K562 (cell line): Measurements from ENCODE around the gene EHBP1L1. TPM values are rescaled to one million over a fixed set of nuclear protein-coding genes. Genes with fewer than 3 reads are reported as not detected.

Experiments
- CREBBP ChIP-seq: IDR thresholded peaks from one replicate; pipeline ENCODE4 v1.6.1; 2012; ENCODE audit warnings: low read depth, mild to moderate bottlenecking, control low read depth, inconsistent platforms, low read length
- CTBP1 ChIP-seq: fragments of 450-650 bp; IDR thresholded peaks from 2 replicates; pipeline ENCODE4 v1.6.1; 2016; ENCODE audit warnings: borderline replicate concordance
- E2F4 ChIP-seq: sonication (generic); formaldehyde crosslinking; IDR thresholded peaks from 2 replicates; pipeline ENCODE4 v1.8.0; 2022; ENCODE audit warnings: mild to moderate bottlenecking, low read depth, missing genetic modification reagents
- ELF4 ChIP-seq: fragments of 450-650 bp; formaldehyde crosslinking; IDR thresholded peaks from 2 replicates; pipeline ENCODE4 v1.4.0; 2022; ENCODE audit warnings: missing genetic modification characterization
- EP400 ChIP-seq: fragments of 450-650 bp; IDR thresholded peaks from 2 replicates; pipeline ENCODE4 v1.6.1; 2017; ENCODE audit warnings: antibody characterized with exemption, mild to moderate bottlenecking, moderate library complexity
- ETV6 ChIP-seq, 3 experiments: fragments of 150-350 bp in 1 of 3; sonication (generic) in 1 of 3; formaldehyde crosslinking in 1 of 3; IDR thresholded peaks; 2 replicates each; pipeline versions ENCODE4 v1.6.1 to v1.8.0; 2014 to 2022; ENCODE audit warnings: borderline replicate concordance in 2 of 3, low read depth in 2 of 3, antibody characterized with exemption in 1 of 3, low read length in 1 of 3, mild to moderate bottlenecking in 1 of 3, missing genetic modification reagents in 1 of 3
- HIVEP1 ChIP-seq: fragments of 250-450 bp; sonication (Bioruptor Pico); IDR thresholded peaks from 2 replicates; pipeline ENCODE4 v1.4.0; 2020; ENCODE audit warnings: mild to moderate bottlenecking
- MCM3 ChIP-seq: fragments of 450-650 bp; IDR thresholded peaks from 2 replicates; pipeline ENCODE4 v1.6.1; 2016
- NEUROD1 ChIP-seq: fragments of 150-350 bp; IDR thresholded peaks from 2 replicates; pipeline ENCODE4 v1.6.1; 2014; ENCODE audit warnings: borderline replicate concordance, low read length, low read depth; ENCODE audit not compliant: partially characterized antibody
- NFE2 ChIP-seq: IDR thresholded peaks from 2 replicates; pipeline ENCODE4 v1.6.1; 2014; ENCODE audit warnings: antibody characterized with exemption, low read depth
- PHTF2 ChIP-seq: fragments of 250-450 bp; sonication (Bioruptor Pico); IDR thresholded peaks from 2 replicates; pipeline ENCODE4 v1.5.0; 2021; ENCODE audit warnings: mild to moderate bottlenecking
- POLR2G ChIP-seq: fragments of 200-400 bp; formaldehyde crosslinking; IDR thresholded peaks from 2 replicates; pipeline ENCODE4 v1.6.1; 2017; ENCODE audit warnings: low read depth, mild to moderate bottlenecking, antibody characterized with exemption, low read length, moderate library complexity
- RBFOX2 ChIP-seq: fragments of 200-400 bp; formaldehyde crosslinking; IDR thresholded peaks from 2 replicates; pipeline ENCODE4 v1.6.1; 2017; ENCODE audit warnings: low read depth, mild to moderate bottlenecking, low read length, moderate library complexity
- RBM25 ChIP-seq: fragments of 200-400 bp; formaldehyde crosslinking; IDR thresholded peaks from 2 replicates; pipeline ENCODE4 v1.6.1; 2018; ENCODE audit warnings: low read length, low read depth, moderate library complexity; ENCODE audit not compliant: severe bottlenecking
- SIN3A ChIP-seq, 2 experiments: fragments of 150-350 bp in 1 of 2; IDR thresholded peaks; 2 replicates each; pipeline ENCODE4 v1.6.1; 2011 to 2016; ENCODE audit warnings: borderline replicate concordance in 2 of 2, low read depth in 2 of 2, low read length in 2 of 2, mild to moderate bottlenecking in 2 of 2, moderate library complexity in 2 of 2; ENCODE audit not compliant: control insufficient read depth in 1 of 2
- SMAD1 ChIP-seq: fragments of 150-350 bp; IDR thresholded peaks from 2 replicates; pipeline ENCODE4 v1.6.1; 2014; ENCODE audit warnings: low read length, low read depth; ENCODE audit not compliant: partially characterized antibody
- XRCC3 ChIP-seq: fragments of 450-650 bp; IDR thresholded peaks from 2 replicates; pipeline ENCODE4 v1.6.1; 2017; ENCODE audit warnings: mild to moderate bottlenecking, moderate library complexity
- ZNF175 ChIP-seq: fragments of 200-800 bp; sonication (Bioruptor generic); IDR thresholded peaks from 2 replicates; pipeline ENCODE4 v1.6.1; 2016; ENCODE audit warnings: low read depth, mild to moderate bottlenecking, missing genetic modification characterization, missing compliant biosample characterization
- ZNF511 ChIP-seq: sonication (generic); formaldehyde crosslinking; IDR thresholded peaks from 2 replicates; pipeline ENCODE4 v1.8.0; 2022; ENCODE audit warnings: mild to moderate bottlenecking, missing genetic modification reagents
- ZNF778 ChIP-seq: fragments of 450-650 bp; formaldehyde crosslinking; IDR thresholded peaks from 2 replicates; pipeline ENCODE4 v1.4.0; 2020; ENCODE audit warnings: mild to moderate bottlenecking, moderate library complexity
- polyA plus RNA-seq, 8 experiments: library from polyadenylated mRNA; depleted of rRNA in 4 of 8; stranded (reverse) in 5 of 8; unstranded in 3 of 8; fragments of >200 nt; fragmentation: Nextera tagmentation in 2 of 8; fragmentation: Illumina TruSeq in 1 of 8; extraction: Ambion mirVana in 2 of 8; extraction: Trizol in 1 of 8; gene quantifications; 2 replicates each; pipeline versions ENCODE4 v1.2.1 to v1.2.3, GENCODE V29; 2011 to 2014; ENCODE audit warnings: inconsistent platforms in 1 of 8, missing spikeins in 1 of 8
- total RNA-seq, 7 experiments: library from RNA; depleted of rRNA in 6 of 7; stranded (reverse); fragments of >200 nt in 6 of 7; fragmentation: Illumina TruSeq in 2 of 7; extraction: Trizol in 2 of 7; gene quantifications; 2 replicates each; pipeline versions ENCODE4 v1.2.1 to v1.2.3, GENCODE V29; 2011 to 2021; ENCODE audit warnings: low replicate concordance in 1 of 7
- TF ChIP-seq, protein P1 (sequence below): fragments of 250-450 bp; sonication (Bioruptor Pico); IDR thresholded peaks from 2 replicates; pipeline ENCODE4 v1.4.0; 2020; ENCODE audit warnings: mild to moderate bottlenecking, moderate library complexity
- TF ChIP-seq, protein P2 (sequence below): fragments of 250-450 bp; sonication (Bioruptor Pico); IDR thresholded peaks from 2 replicates; pipeline ENCODE4 v1.4.0; 2020; ENCODE audit warnings: mild to moderate bottlenecking

The EHBP1L1 gene
- total and polyA plus RNA-seq, 9 of the 15 experiments (the other 6 are each of a cell fraction or from before 2014, with no cell fraction given) = 0.03 to 87.1 (median 26.3) TPM

GRCh38 chr11:65529475-65530156 is 46.2 kb upstream of the EHBP1L1 start (continued):
- TF ChIP-seq, protein P1, sequence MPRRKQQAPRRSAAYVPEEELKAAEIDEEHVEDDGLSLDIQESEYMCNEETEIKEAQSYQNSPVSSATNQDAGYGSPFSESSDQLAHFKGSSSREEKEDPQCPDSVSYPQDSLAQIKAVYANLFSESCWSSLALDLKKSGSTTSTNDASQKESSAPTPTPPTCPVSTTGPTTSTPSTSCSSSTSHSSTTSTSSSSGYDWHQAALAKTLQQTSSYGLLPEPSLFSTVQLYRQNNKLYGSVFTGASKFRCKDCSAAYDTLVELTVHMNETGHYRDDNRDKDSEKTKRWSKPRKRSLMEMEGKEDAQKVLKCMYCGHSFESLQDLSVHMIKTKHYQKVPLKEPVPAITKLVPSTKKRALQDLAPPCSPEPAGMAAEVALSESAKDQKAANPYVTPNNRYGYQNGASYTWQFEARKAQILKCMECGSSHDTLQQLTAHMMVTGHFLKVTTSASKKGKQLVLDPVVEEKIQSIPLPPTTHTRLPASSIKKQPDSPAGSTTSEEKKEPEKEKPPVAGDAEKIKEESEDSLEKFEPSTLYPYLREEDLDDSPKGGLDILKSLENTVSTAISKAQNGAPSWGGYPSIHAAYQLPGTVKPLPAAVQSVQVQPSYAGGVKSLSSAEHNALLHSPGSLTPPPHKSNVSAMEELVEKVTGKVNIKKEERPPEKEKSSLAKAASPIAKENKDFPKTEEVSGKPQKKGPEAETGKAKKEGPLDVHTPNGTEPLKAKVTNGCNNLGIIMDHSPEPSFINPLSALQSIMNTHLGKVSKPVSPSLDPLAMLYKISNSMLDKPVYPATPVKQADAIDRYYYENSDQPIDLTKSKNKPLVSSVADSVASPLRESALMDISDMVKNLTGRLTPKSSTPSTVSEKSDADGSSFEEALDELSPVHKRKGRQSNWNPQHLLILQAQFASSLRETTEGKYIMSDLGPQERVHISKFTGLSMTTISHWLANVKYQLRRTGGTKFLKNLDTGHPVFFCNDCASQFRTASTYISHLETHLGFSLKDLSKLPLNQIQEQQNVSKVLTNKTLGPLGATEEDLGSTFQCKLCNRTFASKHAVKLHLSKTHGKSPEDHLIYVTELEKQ (CRISPR knock-in tag) = no peak
- no peak for TF ChIP-seq ZNF778
- TF ChIP-seq RBM25 = peak; percentile 83
- peak; percentile 55 for TF ChIP-seq RBFOX2
- no peak for TF ChIP-seq CREBBP
- TF ChIP-seq, protein P2, sequence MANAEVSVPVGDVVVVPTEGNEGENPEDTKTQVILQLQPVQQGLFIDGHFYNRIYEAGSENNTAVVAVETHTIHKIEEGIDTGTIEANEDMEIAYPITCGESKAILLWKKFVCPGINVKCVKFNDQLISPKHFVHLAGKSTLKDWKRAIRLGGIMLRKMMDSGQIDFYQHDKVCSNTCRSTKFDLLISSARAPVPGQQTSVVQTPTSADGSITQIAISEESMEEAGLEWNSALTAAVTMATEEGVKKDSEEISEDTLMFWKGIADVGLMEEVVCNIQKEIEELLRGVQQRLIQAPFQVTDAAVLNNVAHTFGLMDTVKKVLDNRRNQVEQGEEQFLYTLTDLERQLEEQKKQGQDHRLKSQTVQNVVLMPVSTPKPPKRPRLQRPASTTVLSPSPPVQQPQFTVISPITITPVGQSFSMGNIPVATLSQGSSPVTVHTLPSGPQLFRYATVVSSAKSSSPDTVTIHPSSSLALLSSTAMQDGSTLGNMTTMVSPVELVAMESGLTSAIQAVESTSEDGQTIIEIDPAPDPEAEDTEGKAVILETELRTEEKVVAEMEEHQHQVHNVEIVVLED (CRISPR knock-in tag) = no peak
- no peak for TF ChIP-seq E2F4 (CRISPR knock-in tag)
- no peak for TF ChIP-seq PHTF2 (CRISPR knock-in tag)
- TF ChIP-seq EP400 = no peak
- no peak for TF ChIP-seq ELF4 (CRISPR knock-in tag)
- no peak for TF ChIP-seq SMAD1
- TF ChIP-seq NEUROD1 = no peak
- no peak for TF ChIP-seq XRCC3
- TF ChIP-seq POLR2G = 0 out of 2 replicates have a peak, but pooled peaks have one; percentile 27
- TF ChIP-seq ZNF511 = no peak
- no peak for TF ChIP-seq SIN3A (IDR thresholded peaks at IDR 0.05; ENCODE audit: borderline replicate concordance in 2 of 2, control insufficient read depth in 1 of 2, low read depth in 2 of 2, low read length in 2 of 2)
- no peak for TF ChIP-seq CTBP1
- TF ChIP-seq NFE2 = no peak
- no peak for TF ChIP-seq HIVEP1 (CRISPR knock-in tag)
- TF ChIP-seq MCM3 = no peak
- TF ChIP-seq ETV6 (IDR thresholded peaks at IDR 0.05; ENCODE audit: borderline replicate concordance in 1 of 2, low read depth in 2 of 2, low read length in 1 of 2) = no peak
- TF ChIP-seq ETV6 (CRISPR knock-in tag; IDR thresholded peaks at IDR 0.05; ENCODE audit: borderline replicate concordance) = no peak
- TF ChIP-seq ZNF175 = no peak
